ENCODE data around the gene DUOX1.

The DUOX1 gene

DNA sequence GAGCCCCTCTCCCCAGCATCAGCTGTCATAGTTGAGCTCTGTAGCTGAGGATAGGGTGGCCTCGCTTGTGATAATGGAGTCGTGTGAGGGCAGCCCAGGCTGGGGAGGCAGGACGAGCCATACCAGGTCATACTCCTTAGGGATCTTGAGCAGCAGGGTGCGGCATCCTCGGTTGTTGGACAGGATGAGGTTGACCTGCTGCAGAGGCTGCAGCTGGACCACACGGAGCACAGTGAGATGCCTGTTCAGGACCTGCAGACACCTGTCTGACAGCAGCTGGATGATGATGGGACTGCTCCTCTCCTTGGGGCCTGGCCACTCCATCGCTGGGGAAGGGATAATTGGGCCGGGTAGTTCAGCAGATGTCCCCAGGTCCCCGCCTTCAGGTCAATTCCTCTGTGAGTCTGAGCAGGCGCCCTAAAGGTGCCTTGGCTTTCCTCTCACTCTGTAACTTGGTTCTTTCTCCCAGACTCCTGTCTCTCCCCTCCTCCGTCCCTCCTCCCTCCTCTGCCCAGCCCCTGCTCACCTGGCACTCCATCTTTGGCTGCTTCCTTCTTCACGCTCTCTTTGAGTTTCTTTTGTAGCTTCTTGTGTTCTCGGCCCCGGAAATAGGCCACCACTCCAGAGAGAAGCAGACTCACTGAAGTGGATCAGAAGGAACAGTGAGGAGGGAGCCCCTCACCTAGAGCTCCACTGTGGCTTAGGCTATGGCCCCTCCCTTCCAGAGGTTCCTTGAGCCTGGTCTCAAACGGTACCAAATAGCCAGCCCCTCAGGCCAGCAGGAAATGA, 23.6 kb upstream of the DUOX1 start:
- no peak for FAIRE-seq

- FAIRE-seq: no peak
Observed at GRCh38 chr15:45107941-45108630, 21.7 kb upstream of the DUOX1 start.

GRCh38 chr15:45110256-45110820, 19.5 kb upstream of the DUOX1 start:
- FAIRE-seq: no peak

DNA sequence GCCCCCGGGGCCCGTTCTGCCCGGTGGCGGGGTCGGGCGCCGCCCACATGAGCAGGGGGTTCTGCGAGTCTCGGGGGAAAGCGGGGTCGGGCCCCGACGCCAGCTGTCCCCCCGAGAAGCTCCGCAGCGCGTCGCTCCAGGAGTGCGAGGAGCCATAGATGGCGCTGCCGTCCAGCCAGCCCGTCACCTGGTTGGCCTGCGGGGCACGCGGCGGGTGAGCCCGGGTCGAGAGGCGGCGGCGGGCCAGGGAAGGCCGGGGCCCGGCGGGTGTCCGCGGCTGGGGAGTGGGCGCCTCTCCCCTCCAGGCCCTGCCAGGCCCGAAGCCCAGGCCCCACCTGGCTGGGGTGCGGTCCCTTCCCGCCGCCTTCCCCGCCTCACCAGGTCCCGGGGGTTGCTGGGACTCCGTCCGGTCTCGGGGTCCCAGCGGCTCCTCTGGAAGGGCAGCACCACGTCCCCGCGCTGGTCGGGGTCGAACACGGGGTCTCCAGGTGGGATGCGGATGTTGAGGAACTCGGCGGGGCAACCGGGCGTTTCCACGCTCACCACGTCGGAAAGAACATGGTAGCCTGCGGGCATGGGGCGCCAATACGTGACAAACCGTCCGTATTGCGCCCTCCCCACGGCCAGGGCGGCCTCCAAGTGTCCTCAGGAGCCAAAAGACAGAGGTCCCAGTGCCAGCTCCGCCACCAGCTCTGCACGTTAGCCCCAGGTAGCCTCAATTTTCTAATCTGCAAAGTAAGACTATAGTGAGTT, 18.2 kb upstream of the DUOX1 start:
- no peak for FAIRE-seq

DNA sequence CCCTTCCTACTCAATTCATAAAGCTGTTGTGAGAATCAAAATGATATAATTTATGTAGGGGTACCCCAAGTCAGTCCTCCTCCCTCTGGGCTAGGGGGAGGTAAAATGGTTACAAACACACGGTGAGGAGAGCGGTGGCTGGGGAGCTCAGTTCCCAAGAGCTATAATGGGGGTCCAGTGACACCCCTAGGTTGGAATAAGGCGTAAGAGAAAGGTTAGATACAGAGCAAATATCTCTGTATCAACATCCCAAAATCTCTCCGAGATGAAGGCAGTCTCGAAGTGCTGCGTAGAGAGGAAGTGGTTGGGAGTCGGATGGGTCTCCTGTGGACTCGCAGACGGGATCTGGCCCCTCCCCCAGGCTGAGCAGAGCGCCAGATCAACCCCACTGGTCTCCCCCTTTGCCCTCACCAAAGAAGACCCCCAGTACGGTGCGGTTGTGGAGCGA, 17.6 kb upstream of the DUOX1 start:
- FAIRE-seq: no peak

DNA sequence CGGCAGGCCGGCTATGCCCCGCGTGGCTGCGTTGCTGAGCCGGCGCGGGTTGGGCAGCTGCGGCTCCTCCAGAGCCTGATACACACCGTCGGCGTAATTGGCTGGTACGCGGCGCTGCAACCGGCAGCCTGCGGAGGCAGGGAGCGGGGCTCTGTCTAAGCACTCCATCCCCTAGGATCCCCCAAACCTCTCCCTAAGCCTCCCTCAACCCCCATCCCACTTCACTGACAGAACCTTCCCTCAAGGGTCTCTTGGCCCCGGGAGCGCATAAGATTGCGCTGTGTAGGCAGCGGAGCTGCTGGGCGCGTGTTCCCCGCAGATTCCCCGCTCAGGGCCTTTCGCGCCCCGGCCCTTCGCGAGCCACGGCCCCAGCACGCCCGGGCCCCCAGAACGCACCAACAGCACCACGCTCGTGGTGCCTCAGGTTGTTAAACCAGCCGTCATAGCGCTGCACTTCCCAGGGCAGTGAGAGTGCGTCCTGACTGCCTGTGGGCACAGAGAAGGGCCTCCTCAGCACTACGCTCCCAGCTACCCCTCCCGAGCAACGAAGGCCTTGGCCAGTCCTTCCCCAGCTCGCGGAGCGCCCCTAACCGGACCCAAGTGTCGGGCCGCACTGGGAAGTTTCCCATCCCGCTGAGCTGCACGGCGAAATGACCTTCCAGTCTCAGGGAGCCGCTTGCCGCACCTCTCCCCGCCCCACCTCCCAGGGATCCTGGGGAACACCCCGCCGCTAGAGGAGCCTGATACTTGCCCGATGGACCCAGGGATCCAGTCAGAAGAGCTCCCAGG, 17.0 kb upstream of the DUOX1 start:
- no peak for FAIRE-seq

DNA sequence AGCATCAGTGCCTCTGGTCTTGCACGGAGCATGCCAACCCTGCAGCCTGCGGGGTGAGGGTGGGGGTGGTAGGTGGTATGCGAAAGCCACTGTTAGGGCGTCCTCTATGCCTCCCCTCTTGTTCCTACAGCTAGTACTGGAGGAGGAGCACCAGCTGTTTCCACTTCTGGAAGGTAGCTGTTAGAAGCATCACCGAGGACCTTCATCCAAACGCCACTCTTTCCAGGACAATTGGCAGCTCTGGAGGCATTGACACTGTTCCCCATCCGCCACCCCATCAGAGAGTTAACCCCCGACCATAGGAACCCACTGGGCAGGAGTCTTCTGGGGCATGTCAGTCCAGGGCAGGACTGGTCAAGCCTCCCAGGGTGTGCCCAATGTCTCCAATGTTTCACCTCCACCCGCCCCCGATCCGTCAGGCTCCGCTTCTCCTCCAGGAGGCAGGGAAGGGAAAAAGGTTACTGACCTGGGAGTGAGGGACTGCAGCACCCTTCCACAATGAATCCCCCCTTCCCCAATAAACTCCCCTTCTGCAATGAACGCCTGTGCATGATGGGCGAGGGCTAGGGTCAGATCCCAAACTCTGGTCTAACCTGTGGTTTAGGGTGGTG, 16.3 kb upstream of the DUOX1 start:
- FAIRE-seq: no peak

DNA sequence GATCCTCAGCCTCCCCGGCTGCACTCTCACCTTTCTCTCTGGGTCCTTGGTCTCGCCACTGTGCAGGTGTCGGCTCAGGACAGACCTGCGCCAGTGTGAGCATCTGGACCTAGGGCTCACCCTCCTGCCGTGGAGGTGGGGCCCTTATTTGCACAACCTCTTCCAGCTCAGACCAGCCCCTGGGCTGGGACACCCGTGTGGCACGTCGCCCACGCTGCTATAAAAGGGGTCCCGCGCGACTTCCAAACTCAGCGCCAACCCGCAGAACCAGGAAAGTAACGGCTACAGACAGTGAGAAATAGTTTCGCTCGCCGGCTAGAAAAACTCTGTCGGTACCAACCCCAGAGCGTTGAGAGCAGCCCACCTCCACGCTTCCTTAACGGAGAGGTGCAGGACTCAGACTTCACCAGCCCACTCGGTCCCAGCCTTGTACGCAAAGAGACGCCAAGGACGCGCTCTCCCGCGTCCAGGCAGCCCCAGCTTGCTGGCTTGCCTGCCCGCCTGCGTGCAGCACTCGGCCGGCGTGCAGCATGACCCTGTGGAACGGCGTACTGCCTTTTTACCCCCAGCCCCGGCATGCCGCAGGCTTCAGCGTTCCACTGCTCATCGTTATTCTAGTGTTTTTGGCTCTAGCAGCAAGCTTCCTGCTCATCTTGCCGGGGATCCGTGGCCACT, 15.6 kb upstream of the DUOX1 start, which contains the start of the genes DUOX2 and DUOXA2:
Gene DUOX2, minus strand, starts transcription at position 97 of the 675 bp plus-strand sequence. CDS start 761 bp downstream, outside the sequence.
Gene DUOXA2, plus strand, starts transcription at position 251 of the 675 bp plus-strand sequence. Its CDS starts 280 bp downstream, at position 531.
- no peak for FAIRE-seq

DNA sequence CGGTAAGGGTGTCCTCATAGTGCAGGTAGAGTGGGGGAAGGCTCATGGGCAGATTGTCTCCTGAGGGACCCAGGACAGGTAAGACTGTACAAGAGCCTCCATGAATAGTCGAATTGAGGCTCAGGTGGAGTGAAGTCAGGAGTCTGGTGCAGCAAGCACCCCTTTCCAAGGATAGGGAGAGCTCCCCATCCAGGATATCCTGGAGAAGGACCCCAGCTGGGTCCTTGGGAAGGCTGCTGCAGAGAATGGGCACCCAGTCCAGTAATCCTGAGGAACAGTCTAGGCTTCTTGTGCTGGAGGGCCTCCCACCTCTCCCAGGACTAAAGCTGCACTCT, 15.1 kb upstream of the DUOX1 start:
- no peak for FAIRE-seq

GRCh38 chr15:45115312-45115820, 14.4 kb upstream of the DUOX1 start:
- no peak for FAIRE-seq

DNA sequence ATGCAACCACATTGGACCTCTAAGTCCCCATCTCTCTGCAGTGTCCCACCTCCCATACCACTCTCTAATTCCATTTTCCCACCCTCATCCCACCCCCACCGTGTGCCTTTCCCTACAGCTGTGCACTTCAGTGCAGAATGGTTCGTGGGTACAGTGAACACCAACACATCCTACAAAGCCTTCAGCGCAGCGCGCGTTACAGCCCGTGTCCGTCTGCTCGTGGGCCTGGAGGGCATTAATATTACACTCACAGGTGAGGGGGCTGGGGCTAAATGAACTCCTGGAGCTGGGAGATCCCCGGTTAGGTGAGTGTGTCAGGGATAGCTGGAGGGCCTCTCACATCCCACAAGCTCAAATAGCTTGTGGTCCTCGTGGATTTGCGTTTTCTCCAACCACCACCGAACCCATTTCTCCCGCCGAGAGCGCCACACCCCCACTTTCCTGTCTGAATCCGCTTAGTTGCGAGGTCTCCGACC, 13.8 kb upstream of the DUOX1 start:
- no peak for FAIRE-seq

DNA sequence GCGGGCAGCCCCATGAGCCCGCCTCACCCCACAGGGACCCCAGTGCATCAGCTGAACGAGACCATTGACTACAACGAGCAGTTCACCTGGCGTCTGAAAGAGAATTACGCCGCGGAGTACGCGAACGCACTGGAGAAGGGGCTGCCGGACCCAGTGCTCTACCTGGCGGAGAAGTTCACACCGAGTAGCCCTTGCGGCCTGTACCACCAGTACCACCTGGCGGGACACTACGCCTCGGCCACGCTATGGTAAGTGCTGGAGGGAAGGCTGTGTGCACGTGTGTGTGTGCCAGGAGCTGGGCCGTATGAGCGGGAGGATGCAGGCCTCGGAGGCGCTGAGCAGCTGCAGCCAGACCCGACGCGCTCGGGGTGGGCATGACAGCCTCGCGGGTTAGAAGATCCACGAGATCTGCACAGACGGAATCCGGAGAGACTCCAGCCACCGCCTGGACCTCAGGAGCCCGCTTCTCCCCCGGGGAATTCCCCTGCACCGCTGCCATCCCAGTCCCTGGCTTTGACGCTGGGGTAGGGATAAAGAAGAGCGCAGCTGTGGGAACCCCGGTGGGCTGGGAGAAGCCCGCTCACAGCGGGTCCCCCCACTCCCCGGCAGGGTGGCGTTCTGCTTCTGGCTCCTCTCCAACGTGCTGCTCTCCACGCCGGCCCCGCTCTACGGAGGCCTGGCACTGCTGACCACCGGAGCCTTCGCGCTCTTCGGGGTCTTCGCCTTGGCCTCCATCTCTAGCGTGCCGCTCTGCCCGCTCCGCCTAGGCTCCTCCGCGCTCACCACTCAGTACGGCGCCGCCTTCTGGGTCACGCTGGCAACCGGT, 13.1 kb upstream of the DUOX1 start:
- FAIRE-seq: no peak

GRCh38 chr15:45117308-45118130, 12.3 kb upstream of the DUOX1 start:
- FAIRE-seq: no peak

DNA sequence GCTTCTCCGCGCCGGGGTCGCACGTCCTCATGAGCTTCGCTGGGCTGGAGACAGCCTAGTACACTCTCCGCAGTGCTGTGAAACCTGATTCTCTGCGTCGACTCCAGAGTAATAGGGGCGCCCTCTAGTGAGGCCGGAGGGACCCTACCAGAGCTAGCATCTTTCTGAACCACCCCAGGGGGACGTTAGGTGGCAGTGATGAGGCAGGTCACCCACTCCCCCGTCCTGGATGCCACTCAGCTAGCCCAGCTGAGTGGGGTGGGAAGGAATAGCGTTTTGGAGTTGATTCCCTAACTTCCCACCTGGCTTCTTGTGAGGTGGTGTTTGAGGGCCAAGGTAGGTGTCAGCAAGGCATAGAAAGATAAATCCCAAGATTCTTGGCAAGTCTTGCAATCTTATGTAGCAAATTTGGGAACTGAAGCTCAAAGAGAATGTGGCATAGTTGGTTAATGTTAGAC, 11.6 kb upstream of the DUOX1 start:
- FAIRE-seq: peak; percentile 93

- no peak for FAIRE-seq
Observed at GRCh38 chr15:45118996-45119395, 10.8 kb upstream of the DUOX1 start.

- FAIRE-seq: no peak
Observed at GRCh38 chr15:45120081-45120972, 9.5 kb upstream of the DUOX1 start.

- no peak for FAIRE-seq
Observed at GRCh38 chr15:45121020-45121419, 8.8 kb upstream of the DUOX1 start.
